HCT116 (cell line): ENCODE measurements around the gene TMSB10. TPM values are rescaled to one million over a fixed set of nuclear protein-coding genes. Genes with fewer than 3 reads are reported as not detected.

Experiments
- ATAC-seq: fragments of 200-7000 bp; cut with Tn5 transposase; 2 replicates; pipeline ENCODE4 v1.9.1; 2020; ENCODE audit warnings: mild to moderate bottlenecking, moderate library complexity
- BruUV-seq: library from RNA; stranded (reverse); fragments of 400-500 nt; replicated peaks from 2 replicates; lab custom pipeline; 2021; lab: Mats Ljungman, UMichigan
- CTCF ChIA-PET: fragments of 300-600 bp; sonication (Branson Sonifier 250); formaldehyde crosslinking; loops from one replicate; lab custom pipeline; 2021; ENCODE audit warnings: antibody characterized with exemption; lab: Charles Lee
- POLR2A ChIA-PET: fragments of 300-600, 350-600 bp; sonication (Branson Sonifier 250); formaldehyde crosslinking; loops from one replicate; lab custom pipeline; 2021; ENCODE audit warnings: antibody characterized with exemption; lab: Charles Lee
- RAD21 ChIA-PET, 2 experiments: fragments of 300-600 bp; sonication (Branson Sonifier 250); formaldehyde crosslinking; loops; one replicate each; lab custom pipeline; 2023; ENCODE audit warnings: low total read pairs in 2 of 2; ENCODE audit not compliant: uncharacterized antibody in 2 of 2, unreplicated experiment in 2 of 2, low non-redundant PET in 1 of 2; lab: Charles Lee
- DNase-seq: peaks from one replicate; pipeline ENCODE4 v3.0.0-alpha.2; 2010; ENCODE audit warnings: low read depth, low spot score
- H2AFZ ChIP-seq: fragments of 200-600 bp; shearing (Covaris generic), sonication (generic); 2 replicates; pipeline ENCODE4 v1.6.1; 2017; ENCODE audit warnings: low read depth, mixed run types, mixed read lengths, antibody characterized with exemption, low read length; ENCODE audit not compliant: poor library complexity, severe bottlenecking
- H3K27ac ChIP-seq: 2 replicates; pipeline ENCODE4 v1.5.1; 2012; ENCODE audit warnings: low read depth, low read length
- H3K27me3 ChIP-seq: fragments of 200-600 bp; sonication (generic); 2 replicates; pipeline ENCODE4 v1.6.1; 2016; ENCODE audit warnings: mixed run types, low read length, mixed read lengths; ENCODE audit not compliant: insufficient read depth
- H3K36me3 ChIP-seq, 2 experiments: fragments of 200-500 bp in 1 of 2; fragments of 200-600 bp in 1 of 2; sonication (Bioruptor generic) in 1 of 2; sonication (generic) in 1 of 2; 2 replicates each; pipeline versions ENCODE4 v1.5.1 to v1.6.1; 2014 to 2016; ENCODE audit warnings: low read length in 2 of 2, inconsistent platforms in 1 of 2, mixed read lengths in 1 of 2, mixed run types in 1 of 2; ENCODE audit not compliant: insufficient read depth in 2 of 2, control insufficient read depth in 1 of 2
- H3K4me1 ChIP-seq, 2 experiments: fragments of 200-600 bp in 1 of 2; sonication (generic) in 1 of 2; 2 replicates each; pipeline versions ENCODE4 v1.5.1 to v1.6.1; 2012 to 2017; ENCODE audit warnings: low read length in 2 of 2, inconsistent platforms in 1 of 2, mild to moderate bottlenecking in 1 of 2, mixed read lengths in 1 of 2, mixed run types in 1 of 2, moderate library complexity in 1 of 2; ENCODE audit not compliant: insufficient read depth in 2 of 2, control insufficient read depth in 1 of 2
- H3K4me2 ChIP-seq: fragments of 200-600 bp; sonication (generic); 2 replicates; pipeline ENCODE4 v1.6.1; 2017; ENCODE audit warnings: mixed run types, low read length, mixed read lengths
- H3K4me3 ChIP-seq, 2 experiments: fragments of 200-600 bp in 1 of 2; sonication (generic) in 1 of 2; replicated peaks in 1 of 2; 2 replicates each; pipeline ENCODE4 v1.5.1; 2011 to 2016; ENCODE audit warnings: low read length in 2 of 2, control low read depth in 1 of 2, low read depth in 1 of 2, mild to moderate bottlenecking in 1 of 2, mixed read lengths in 1 of 2, mixed run types in 1 of 2
- H3K79me2 ChIP-seq: fragments of 200-600 bp; sonication (generic); 2 replicates; pipeline ENCODE4 v1.6.1; 2017; ENCODE audit warnings: mild to moderate bottlenecking, mixed run types, low read length, moderate library complexity, mixed read lengths; ENCODE audit not compliant: insufficient read depth
- H3K9ac ChIP-seq: fragments of 200-600 bp; sonication (generic); 2 replicates; pipeline ENCODE4 v1.6.1; 2016; ENCODE audit warnings: low read length, mixed read lengths
- H3K9me2 ChIP-seq: fragments of 200-600 bp; sonication (generic), shearing (Covaris generic); 2 replicates; pipeline ENCODE4 v1.6.1; 2017; ENCODE audit warnings: mixed run types, mild to moderate bottlenecking, moderate library complexity; ENCODE audit not compliant: insufficient read depth
- H3K9me3 ChIP-seq, 2 experiments: fragments of 200-500 bp in 1 of 2; fragments of 200-600 bp in 1 of 2; sonication (Bioruptor generic) in 1 of 2; sonication (generic) in 1 of 2; 2 replicates each; pipeline ENCODE4 v1.6.1; 2014 to 2017; ENCODE audit warnings: low read length in 2 of 2, mixed read lengths in 2 of 2, inconsistent platforms in 1 of 2, low read depth in 1 of 2, mild to moderate bottlenecking in 1 of 2, mixed run types in 1 of 2, moderate library complexity in 1 of 2; ENCODE audit not compliant: control insufficient read depth in 1 of 2, insufficient read depth in 1 of 2
- H4K20me1 ChIP-seq: fragments of 200-600 bp; sonication (generic), shearing (Covaris generic); 2 replicates; pipeline ENCODE4 v1.6.1; 2017; ENCODE audit warnings: mixed run types, mild to moderate bottlenecking, moderate library complexity; ENCODE audit not compliant: insufficient read depth
- CBX3 ChIP-seq: IDR thresholded peaks from 2 replicates; pipeline ENCODE4 v1.6.1; 2012; ENCODE audit warnings: low read depth
- EGR1 ChIP-seq: IDR thresholded peaks from 2 replicates; pipeline ENCODE4 v1.6.1; 2012; ENCODE audit warnings: low read depth
- EZH2 ChIP-seq: fragments of 200-600 bp; sonication (generic); IDR thresholded peaks from 2 replicates; pipeline ENCODE4 v1.6.1; 2017; ENCODE audit warnings: antibody characterized with exemption, mixed run types
- FOSL1 ChIP-seq: IDR thresholded peaks from 2 replicates; pipeline ENCODE4 v1.6.1; 2012; ENCODE audit warnings: low read depth
- POLR2A ChIP-seq: IDR thresholded peaks from 2 replicates; pipeline ENCODE4 v1.7.0; 2011; ENCODE audit warnings: borderline replicate concordance; ENCODE audit not compliant: insufficient read depth, insufficient read length; ENCODE audit errors: extremely low read depth
- RAD21 ChIP-seq: IDR thresholded peaks from 2 replicates; pipeline ENCODE4 v1.6.1; 2012; ENCODE audit warnings: low read depth, mild to moderate bottlenecking
- SIN3A ChIP-seq: IDR thresholded peaks from 2 replicates; pipeline ENCODE4 v1.6.1; 2012; ENCODE audit warnings: low read depth
- TCF7L2 ChIP-seq: IDR thresholded peaks from 2 replicates; pipeline ENCODE4 v1.7.0; 2011; ENCODE audit warnings: borderline replicate concordance, inconsistent platforms; ENCODE audit not compliant: insufficient read depth, insufficient read length; ENCODE audit errors: extremely low read depth
- ZNF274 ChIP-seq: fragments of 200-500 bp; sonication (Bioruptor generic); IDR thresholded peaks from 2 replicates; pipeline ENCODE4 v1.6.1; 2014; ENCODE audit warnings: mild to moderate bottlenecking, low read depth, low read length, inconsistent platforms
- intact Hi-C: fragments of 100-400 bp; cut with micrococcal nuclease; formaldehyde crosslinking; loops from 2 replicates; pipeline ENCODE4 v1.10.0; 2022
- total RNA-seq: library from RNA; stranded (reverse); gene quantifications from one replicate; pipeline ENCODE4 v1.2.1, GENCODE V29; 2021; ENCODE audit not compliant: unreplicated experiment
- TF ChIP-seq, protein P1 (sequence below): IDR thresholded peaks from 2 replicates; pipeline ENCODE4 v1.6.1; 2012
- TF ChIP-seq, protein P2 (sequence below), 3 experiments: fragments of 200-600 bp in 1 of 3; sonication (generic) in 1 of 3; IDR thresholded peaks in 2 of 3; conservative IDR thresholded peaks in 1 of 3; 2 replicates each; pipeline ENCODE4 v1.5.1; 2012 to 2017; ENCODE audit warnings: low read depth in 2 of 3, low read length in 2 of 3, antibody characterized with exemption in 1 of 3, borderline replicate concordance in 1 of 3, control low read depth in 1 of 3, mild to moderate bottlenecking in 1 of 3, mixed read lengths in 1 of 3, mixed run types in 1 of 3, moderate library complexity in 1 of 3; ENCODE audit not compliant: insufficient read depth in 1 of 3

TMSB10 gene
- total RNA-seq, 1 experiment from 2014 or later = 2,677 TPM

DNA sequence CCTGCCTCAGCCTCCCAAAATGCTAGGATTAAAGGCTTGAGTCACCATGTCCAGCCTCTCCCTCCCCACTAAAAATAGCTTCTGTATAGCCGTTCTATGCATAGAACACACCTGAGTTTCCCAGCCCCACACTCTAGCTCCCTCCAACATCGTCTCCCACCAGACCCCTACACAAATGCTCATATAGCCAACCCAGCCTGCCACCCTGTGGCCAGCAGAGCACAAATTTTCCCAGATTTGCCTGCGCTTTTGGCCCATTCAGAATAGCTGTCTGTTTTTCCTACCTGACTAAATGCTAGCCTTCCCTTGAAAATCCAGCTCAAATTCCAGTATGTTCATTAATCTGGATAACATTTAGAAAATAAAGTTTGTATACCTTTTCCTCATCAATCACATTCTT lies 47.3 kb upstream of the TMSB10 start:
- no peak overlapping the region for H3K4me3 ChIP-seq
- POLR2A ChIA-PET = no interaction called here
- H3K9ac ChIP-seq = no peak overlapping the region
- ATAC-seq (peak; percentile 58; the same call in 1 of the 2 replicates), DNase-seq (no peak)
- no peaks in the 10 kb centered on the region for H4K20me1 ChIP-seq
- no peak overlapping the region for H2AFZ ChIP-seq
- RAD21 ChIA-PET = no interaction called here
- intact Hi-C loops = no loop called here
- H3K9me3 ChIP-seq = no peaks in the 10 kb centered on the region
- H3K79me2 ChIP-seq = no peaks in the 10 kb centered on the region
- BruUV-seq = no TSS peak
- H3K27ac ChIP-seq = no peak overlapping the region
- CTCF ChIA-PET = interaction anchor here (1.4 to 2.0 kb wide), 3 partner anchors 117 to 361 kb away, joined by 5 to 8 read pairs (median 5); no protein-coding TSS in a partner anchor
- H3K4me2 ChIP-seq = no peak overlapping the region
- no peaks in the 10 kb centered on the region for H3K9me2 ChIP-seq
- no peaks in the 10 kb centered on the region for H3K27me3 ChIP-seq
- no peaks in the 10 kb centered on the region for H3K36me3 ChIP-seq
- TF ChIP-seq FOSL1 (no peak), EZH2 (no peak), RAD21 (peak; percentile 51)
- TF ChIP-seq, protein P1, sequence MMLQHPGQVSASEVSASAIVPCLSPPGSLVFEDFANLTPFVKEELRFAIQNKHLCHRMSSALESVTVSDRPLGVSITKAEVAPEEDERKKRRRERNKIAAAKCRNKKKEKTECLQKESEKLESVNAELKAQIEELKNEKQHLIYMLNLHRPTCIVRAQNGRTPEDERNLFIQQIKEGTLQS = no peak
- TF ChIP-seq, protein P2, sequence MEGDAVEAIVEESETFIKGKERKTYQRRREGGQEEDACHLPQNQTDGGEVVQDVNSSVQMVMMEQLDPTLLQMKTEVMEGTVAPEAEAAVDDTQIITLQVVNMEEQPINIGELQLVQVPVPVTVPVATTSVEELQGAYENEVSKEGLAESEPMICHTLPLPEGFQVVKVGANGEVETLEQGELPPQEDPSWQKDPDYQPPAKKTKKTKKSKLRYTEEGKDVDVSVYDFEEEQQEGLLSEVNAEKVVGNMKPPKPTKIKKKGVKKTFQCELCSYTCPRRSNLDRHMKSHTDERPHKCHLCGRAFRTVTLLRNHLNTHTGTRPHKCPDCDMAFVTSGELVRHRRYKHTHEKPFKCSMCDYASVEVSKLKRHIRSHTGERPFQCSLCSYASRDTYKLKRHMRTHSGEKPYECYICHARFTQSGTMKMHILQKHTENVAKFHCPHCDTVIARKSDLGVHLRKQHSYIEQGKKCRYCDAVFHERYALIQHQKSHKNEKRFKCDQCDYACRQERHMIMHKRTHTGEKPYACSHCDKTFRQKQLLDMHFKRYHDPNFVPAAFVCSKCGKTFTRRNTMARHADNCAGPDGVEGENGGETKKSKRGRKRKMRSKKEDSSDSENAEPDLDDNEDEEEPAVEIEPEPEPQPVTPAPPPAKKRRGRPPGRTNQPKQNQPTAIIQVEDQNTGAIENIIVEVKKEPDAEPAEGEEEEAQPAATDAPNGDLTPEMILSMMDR (IDR thresholded peaks at IDR 0.05 in 2 of 3, conservative IDR thresholded peaks at IDR 0.05 in 1 of 3; ENCODE audit: borderline replicate concordance in 1 of 3, insufficient read depth in 1 of 3, low read depth in 2 of 3, low read length in 2 of 3) = peak in 2 of 3 experiments; percentile 25 to 36; a peak in 2 of 6 replicates
- H3K4me1 ChIP-seq = no peaks in the 10 kb centered on the region

DNA sequence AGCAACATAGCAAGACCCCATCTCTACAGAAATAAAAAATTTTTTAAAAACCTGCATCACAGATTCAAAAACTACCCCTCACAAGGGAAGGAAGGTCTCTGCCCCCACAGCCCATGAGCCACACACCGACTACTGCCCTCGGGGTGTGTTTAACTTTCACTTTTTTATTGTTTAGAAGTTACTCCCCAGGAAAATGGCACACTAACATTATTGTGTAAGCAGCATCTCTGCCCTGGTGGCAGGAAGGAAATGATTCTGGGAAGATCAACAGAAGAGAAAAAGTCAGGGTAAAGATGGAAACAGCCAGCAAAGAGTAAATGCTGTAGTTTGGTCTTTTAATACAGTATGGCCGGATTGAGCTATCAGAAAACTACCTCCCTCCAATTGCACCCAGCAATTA lies 46.5 kb upstream of the TMSB10 start:
- Histone ChIP-seq H3K9me3 (no peaks in the 10 kb centered on the region), H3K4me1 (no peaks in the 10 kb centered on the region), H3K79me2 (no peaks in the 10 kb centered on the region), H4K20me1 (no peaks in the 10 kb centered on the region), H3K27me3 (no peaks in the 10 kb centered on the region), H3K9me2 (no peaks in the 10 kb centered on the region), H2AFZ (no peak overlapping the region), H3K4me2 (no peak overlapping the region), H3K36me3 (no peaks in the 10 kb centered on the region), H3K9ac (no peak overlapping the region), H3K4me3 (no peak overlapping the region), H3K27ac (no peak overlapping the region)
- ChIA-PET RAD21 (no interaction called here), CTCF (interaction anchor here (2.0 kb wide), 1 partner anchor 117 kb away, joined by 8 read pairs; no protein-coding TSS in a partner anchor), POLR2A (no interaction called here)
- ATAC-seq (no peak), DNase-seq (no peak)
- intact Hi-C loops = no loop called here
- BruUV-seq = no TSS peak
- no peak for TF ChIP-seq TCF7L2
- TF ChIP-seq EGR1 = no peak
- TF ChIP-seq, protein P1 = no peak
- no peak for TF ChIP-seq ZNF274
- TF ChIP-seq FOSL1 = no peak
- no peak for TF ChIP-seq CBX3
- no peak for TF ChIP-seq POLR2A
- no peak for TF ChIP-seq SIN3A
